HuH-7 (cell line): ENCODE results near the gene CNR2.
"Not testable (repeated sequence)": the region's sequence is repeated elsewhere in the genome, so short reads cannot be mapped to it uniquely, and the experiment has no call there.

ENCODE experiments used
- DNase-seq: peaks from one replicate; pipeline ENCODE4 v3.0.0; 2011; ENCODE audit warnings: low spot score

CNR2 gene

DNA sequence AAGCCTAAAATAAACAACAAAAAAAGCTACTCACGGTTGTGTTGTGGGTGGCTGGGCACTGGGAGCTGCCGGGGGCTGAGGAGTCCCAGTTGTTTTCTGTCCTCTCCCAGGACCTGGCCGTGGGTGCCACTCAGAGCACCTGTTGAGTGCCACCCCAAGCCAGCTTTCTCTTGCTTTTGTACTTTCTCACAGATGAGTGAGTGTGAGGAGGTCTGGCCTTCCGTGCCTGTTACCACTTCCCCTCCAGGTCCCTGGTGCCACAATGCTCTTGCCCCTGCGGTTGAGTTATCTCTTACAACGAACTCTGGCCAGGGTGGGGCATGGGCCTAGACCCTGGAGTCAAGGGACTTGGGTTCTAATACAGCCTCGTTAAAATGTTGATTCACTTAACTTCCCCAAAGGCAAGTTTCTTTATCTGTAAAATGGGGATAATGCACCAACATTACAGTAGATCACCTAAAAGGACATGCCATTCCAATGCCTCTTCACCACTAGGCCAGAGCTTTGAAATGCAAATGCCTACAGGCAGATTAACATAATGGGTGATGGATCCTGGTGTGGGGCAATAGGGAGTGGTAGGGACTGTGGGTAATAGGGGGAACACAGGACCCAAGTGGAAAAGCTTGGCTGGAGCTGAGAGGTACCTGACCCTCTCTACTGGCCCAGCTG is at the start of gene CNR2:
TSS of gene CNR2 (minus strand) at position 151 of the 669 bp plus-strand sequence. CDS start 37,745 bp downstream, outside the sequence.
- DNase-seq, result no peak

- DNase-seq, result no peak
Observed at GRCh38 chr1:23960291-23961020, 47.3 kb upstream of the CNR2 start.

- peak; percentile 96 for DNase-seq
Observed at GRCh38 chr1:23959461-23960290, 46.5 kb upstream of the CNR2 start, which contains the start of gene PNRC2. TSS of gene PNRC2 (plus strand) at chr1:23959828. CDS start at chr1:23961458, 1,630 bp downstream.

- peak; percentile 77 for DNase-seq
Observed at GRCh38 chr1:23958810-23959460, 45.8 kb upstream of the CNR2 start.

- not testable (repeated sequence) for DNase-seq
Observed at GRCh38 chr1:23958040-23958809, 45.1 kb upstream of the CNR2 start.

- DNase-seq, result no peak
Observed at GRCh38 chr1:23957096-23957495, 43.9 kb upstream of the CNR2 start.

DNA sequence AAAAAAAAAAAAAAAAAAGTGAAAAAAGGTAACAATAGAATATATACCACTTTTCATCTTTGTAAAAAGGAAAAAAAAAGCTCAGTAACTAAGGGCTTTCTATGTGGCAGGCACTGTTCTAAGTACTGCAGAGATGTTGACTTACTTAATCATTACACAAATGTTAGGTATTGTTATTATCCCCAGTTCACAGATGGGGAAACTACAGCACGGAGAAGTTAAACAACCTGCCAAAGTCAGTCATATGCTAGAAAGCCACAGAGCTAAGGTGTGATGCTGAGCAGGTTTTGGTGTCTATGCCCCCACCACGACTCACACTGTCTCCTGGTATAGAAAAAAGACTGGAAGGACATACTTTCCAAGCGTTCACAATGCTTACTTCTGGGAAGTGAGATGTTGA is 39.9 kb upstream of the CNR2 start:
- DNase-seq, result no peak

GRCh38 chr1:23947366-23947765 is 34.2 kb upstream of the CNR2 start:
- no peak for DNase-seq

- DNase-seq, result no peak
Observed at GRCh38 chr1:23936481-23937176, 23.5 kb upstream of the CNR2 start.

- DNase-seq, result no peak
Observed at GRCh38 chr1:23931491-23931880, 18.3 kb upstream of the CNR2 start.

DNA sequence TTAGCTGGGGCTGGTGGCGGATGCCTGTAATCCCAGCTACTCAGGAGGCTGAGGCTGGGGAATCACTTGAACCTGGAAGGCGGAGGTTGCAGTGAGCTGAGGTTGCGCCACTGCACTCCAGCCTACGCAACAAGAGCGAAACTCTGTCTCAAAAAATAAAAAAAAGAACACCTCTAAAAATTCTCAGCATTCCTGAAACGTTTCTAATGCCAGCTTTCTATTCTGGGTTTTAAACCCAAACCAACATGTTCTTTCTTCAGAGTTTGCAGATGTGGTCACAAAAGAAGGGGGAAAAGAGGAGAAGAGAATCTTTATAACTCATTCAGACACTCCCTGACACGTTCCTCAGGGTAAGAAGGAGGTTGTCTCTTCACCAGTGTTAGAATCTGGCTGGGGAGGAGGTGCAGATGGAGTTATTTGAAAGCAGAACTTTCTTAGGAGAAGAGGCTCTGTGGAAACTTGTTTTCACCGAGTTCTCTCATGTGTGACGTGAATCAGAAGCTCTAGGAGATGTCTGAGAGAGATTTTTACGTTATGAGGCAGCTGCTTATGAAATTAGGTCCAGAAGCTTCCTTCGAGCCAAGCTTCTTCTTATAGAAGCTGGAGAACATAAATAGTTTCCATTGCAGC is 17.8 kb upstream of the CNR2 start:
- DNase-seq, result no peak

GRCh38 chr1:23930270-23930669 is 17.1 kb upstream of the CNR2 start:
- DNase-seq, result no peak

- no peak for DNase-seq
Observed at GRCh38 chr1:23928789-23929188, 15.6 kb upstream of the CNR2 start.

GRCh38 chr1:23927097-23927496 is 13.9 kb upstream of the CNR2 start:
- no peak for DNase-seq

DNA sequence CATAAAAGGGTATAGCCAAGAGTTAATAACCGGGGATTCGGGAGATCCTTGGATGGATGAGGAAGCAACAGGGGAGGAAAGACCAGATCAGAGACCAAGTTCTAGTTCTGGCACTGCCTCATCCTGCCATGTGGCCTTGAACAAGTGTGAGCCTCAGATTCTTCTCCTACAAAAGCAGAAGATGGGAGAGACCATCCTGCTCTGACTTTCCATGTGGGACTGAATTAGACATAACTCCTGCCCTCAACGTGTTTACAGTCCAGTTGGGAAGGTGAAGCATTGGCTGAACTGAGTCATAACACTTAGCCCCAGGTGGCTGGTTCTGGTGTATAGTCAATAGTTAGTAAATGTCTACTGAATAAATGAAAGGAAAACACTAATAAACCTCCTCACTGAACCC is 12.1 kb upstream of the CNR2 start:
- no peak for DNase-seq

DNA sequence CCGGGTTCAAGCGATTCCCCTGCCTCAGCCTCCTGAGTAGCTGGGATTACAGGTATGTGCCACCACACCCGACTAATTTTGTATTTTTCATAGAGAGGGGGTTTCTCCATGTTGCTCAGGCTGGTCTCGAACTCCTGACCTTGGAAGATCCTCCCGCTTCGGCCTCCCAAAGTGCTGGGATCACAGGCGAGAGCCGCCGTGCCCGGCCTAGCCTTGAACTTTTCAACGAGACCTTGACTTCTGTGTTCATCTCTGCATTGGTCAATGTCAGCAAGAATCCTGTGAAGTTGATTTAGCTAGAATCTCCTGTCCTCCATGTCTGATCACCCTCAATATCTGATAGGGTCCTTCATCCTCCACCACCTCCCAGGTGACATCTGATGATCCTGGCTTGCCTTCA is 11.4 kb upstream of the CNR2 start:
- DNase-seq, result no peak

DNA sequence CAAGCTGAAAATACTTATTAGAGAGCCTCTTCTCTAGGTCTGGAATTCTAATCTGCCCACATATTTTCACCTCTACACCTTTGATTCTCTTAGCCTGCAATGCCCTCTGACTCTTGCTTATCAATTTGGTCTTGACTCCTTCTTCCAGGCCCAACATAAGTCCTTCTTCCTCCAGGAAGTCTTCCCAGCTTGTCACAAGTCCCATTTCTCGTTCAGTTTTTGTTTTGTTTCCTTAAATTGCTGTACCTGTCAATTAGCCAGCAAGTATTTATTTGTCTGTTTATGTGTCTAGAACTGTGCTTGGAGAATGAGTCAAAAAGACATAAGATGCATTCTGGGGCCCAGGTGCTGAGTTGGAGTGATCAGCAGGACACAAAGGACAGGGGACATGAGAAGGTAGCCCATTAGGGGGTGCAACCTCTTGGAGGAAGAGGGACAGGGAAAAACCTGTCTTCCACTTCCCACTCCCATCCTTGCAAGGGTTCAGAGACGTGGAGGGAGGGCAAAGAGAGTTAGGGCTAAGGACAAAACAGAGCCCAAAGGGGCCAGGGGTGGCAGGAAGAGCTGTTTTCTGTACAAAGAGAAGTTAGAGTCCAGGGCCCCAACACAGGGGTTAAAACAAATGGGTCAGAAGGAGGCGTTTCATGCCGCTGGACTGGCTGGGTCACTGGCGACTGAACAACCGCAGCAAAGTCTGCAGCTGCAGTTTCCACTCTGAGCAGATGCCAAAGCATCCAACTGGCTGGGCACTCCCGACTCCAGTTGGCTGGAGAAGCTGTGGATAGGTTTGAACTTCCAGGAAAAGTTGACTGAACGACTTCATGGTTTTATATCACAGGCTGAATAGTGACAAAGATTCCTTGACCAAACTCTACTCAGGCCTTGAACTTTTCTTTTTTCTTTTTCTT is 10.7 kb upstream of the CNR2 start:
- DNase-seq, result no peak

DNA sequence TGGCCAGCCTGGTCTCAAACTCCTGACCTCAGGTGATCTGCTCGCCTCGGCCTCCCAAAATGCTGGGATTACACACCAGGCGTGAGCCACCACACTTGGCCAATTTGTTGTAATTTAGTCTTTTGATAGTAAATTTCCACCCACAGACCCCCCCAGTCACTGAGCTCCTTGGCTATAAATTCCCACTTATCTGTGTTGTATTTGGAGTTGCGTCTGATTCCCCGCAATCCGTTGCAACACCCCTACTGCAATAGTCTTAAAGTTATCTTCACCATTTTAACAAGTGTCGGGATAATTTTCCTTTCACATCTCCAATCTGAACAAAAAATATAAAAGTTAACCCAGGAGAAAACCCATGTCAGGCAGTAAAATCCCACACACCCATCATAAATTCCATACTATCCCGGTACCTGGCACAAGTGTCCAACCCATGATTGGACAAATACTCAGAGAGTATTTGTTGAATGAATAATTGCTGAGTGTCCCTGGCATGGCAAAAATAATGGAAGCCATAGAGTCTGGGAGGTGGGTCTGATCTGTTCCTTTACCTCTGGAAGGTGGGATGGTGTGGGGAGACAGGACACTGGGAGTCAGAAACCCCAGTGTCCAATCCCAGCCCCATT is 9.3 kb upstream of the CNR2 start:
- DNase-seq, result no peak
